DOHH2 (cell line): ENCODE data around the gene CARD11.

ENCODE experiments used
- EZH2phosphoT487 ChIP-seq: fragments of 200-600 bp; sonication (generic); IDR thresholded peaks from 2 replicates; pipeline ENCODE4 v1.6.1; 2017; ENCODE audit warnings: borderline replicate concordance, mild to moderate bottlenecking, antibody characterized with exemption, low read length, moderate library complexity, mixed read lengths
- TF ChIP-seq, protein P1 (sequence below): fragments of 200-600 bp; sonication (generic); IDR thresholded peaks from one replicate; pipeline ENCODE4 v1.5.1; 2014; ENCODE audit warnings: antibody characterized with exemption, mild to moderate bottlenecking, low read depth, low read length; ENCODE audit not compliant: poor library complexity, severe bottlenecking

DNA sequence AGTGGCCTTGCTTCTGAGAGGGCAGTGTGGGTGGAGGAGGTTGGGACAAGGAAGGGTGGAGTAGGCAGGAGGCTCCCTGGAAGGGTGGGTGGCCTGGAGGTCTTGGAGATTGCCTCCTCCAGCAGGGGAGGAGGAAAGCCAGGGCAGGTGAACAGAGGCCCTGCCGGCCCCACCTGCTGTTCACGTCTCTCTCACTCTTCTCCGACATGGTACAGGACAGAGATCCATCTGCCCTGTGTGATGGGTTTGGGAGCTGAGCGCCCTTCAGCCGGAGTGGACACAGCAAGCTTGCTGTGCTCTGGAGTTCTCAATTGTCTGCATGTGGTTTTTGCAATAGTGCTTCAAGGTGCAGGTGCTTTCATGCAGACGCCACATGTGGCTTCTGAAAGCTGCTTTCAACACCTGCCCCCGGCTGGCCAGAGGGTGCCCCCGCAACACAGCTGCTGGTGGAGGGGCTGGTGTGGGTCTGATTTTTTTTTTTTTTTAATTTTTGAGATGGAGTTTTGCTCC lies 116.7 kb downstream of the CARD11 start:
- TF ChIP-seq, protein P1, sequence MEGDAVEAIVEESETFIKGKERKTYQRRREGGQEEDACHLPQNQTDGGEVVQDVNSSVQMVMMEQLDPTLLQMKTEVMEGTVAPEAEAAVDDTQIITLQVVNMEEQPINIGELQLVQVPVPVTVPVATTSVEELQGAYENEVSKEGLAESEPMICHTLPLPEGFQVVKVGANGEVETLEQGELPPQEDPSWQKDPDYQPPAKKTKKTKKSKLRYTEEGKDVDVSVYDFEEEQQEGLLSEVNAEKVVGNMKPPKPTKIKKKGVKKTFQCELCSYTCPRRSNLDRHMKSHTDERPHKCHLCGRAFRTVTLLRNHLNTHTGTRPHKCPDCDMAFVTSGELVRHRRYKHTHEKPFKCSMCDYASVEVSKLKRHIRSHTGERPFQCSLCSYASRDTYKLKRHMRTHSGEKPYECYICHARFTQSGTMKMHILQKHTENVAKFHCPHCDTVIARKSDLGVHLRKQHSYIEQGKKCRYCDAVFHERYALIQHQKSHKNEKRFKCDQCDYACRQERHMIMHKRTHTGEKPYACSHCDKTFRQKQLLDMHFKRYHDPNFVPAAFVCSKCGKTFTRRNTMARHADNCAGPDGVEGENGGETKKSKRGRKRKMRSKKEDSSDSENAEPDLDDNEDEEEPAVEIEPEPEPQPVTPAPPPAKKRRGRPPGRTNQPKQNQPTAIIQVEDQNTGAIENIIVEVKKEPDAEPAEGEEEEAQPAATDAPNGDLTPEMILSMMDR, result no peak
- no peak for TF ChIP-seq EZH2phosphoT487
